ENCODE measurements around the gene TSEN2. TPM values are rescaled to one million over a fixed set of nuclear protein-coding genes. Genes with fewer than 3 reads are reported as not detected.

Gene TSEN2
- total and polyA plus RNA-seq, 9 of the 15 experiments (the other 6 are each of a cell fraction or from before 2014, with no cell fraction given), result 38.5 to 76.3 (median 46.6) TPM

GRCh38 chr3:12499474-12499873, 15.2 kb downstream of the TSEN2 start (continued):
- TF ChIP-seq POU5F1 (IDR thresholded peaks at IDR 0.05; ENCODE audit: borderline replicate concordance, low read depth, low read length, partially characterized antibody) (no peak), ZNF707 (CRISPR knock-in tag; conservative IDR thresholded peaks at IDR 0.05) (no peak), CBX3 (IDR thresholded peaks at IDR 0.05; ENCODE audit: borderline replicate concordance in 1 of 2, low read length in 2 of 2) (no peak), NEUROD1 (IDR thresholded peaks at IDR 0.05; ENCODE audit: borderline replicate concordance, low read depth, low read length, partially characterized antibody) (no peak), ZNF253 (CRISPR knock-in tag; conservative IDR thresholded peaks at IDR 0.05) (no peak), MEF2D (tag; conservative IDR thresholded peaks at IDR 0.05; ENCODE audit: low read depth) (no peak)

- Histone ChIP-seq H3K4me3 (no peak overlapping the region), H3K9me1 (ENCODE audit: control insufficient read depth, insufficient read depth, low read length) (no peaks in the 10 kb centered on the region), H3K79me2 (ENCODE audit: control insufficient read depth, insufficient read depth, low read length) (no peaks in the 10 kb centered on the region), H4K20me1 (replicated peaks; ENCODE audit: control insufficient read depth, insufficient read depth, low read length) (no peaks in the 10 kb centered on the region; the same call in 1 of the 2 replicates), H3K4me1 (replicated peaks in 1 of 2; ENCODE audit: control insufficient read depth in 2 of 2, insufficient read depth in 2 of 2, low read length in 2 of 2) (no peaks in the 10 kb centered on the region; a peak in 1 of 5 replicates), H3K36me3 (ENCODE audit: control insufficient read depth, insufficient read depth, low read length) (peaks cover 95% of the 10 kb centered on the region), H3K9ac (ENCODE audit: insufficient read depth in 1 of 2, low read depth in 2 of 2, low read length in 2 of 2) (no peak overlapping the region), H3K27ac (ENCODE audit: extremely low read depth, low read depth, low read length) (no peak overlapping the region), H3K27me3 (ENCODE audit: control insufficient read depth in 2 of 2, insufficient read depth in 2 of 2, low read length in 2 of 2) (no peaks in the 10 kb centered on the region), H3K9me3 (replicated peaks; ENCODE audit: control insufficient read depth, insufficient read depth, low read depth, low read length) (no peaks in the 10 kb centered on the region), H3K4me2 (ENCODE audit: insufficient read depth, low read length) (no peak overlapping the region), H2AFZ (ENCODE audit: low read depth, low read length) (no peak overlapping the region)
- 86% methylated on average over 7 of the region's 7 CpGs for WGBS (ENCODE audit: insufficient coverage, low coverage, missing lambda C conversion rate)
- ATAC-seq (no peak), FAIRE-seq (no peak), DNase-seq (ENCODE audit: extremely low read depth in 1 of 4, low spot score in 3 of 4) (no peak)
- CTCF ChIA-PET (ENCODE audit: low intra/inter-chr PET ratio), result no interaction called here
- in situ Hi-C loops (cut with MboI) (no loop called here), intact Hi-C loops (cut with micrococcal nuclease) (no loop called here)
- TF ChIP-seq MEIS2 (IDR thresholded peaks at IDR 0.05; ENCODE audit: partially characterized antibody), result no peak
- POLR2A ChIA-PET, result no interaction called here
- BruUV-seq (replicated peaks), result no TSS peak
These were observed 17.2 kb downstream of the TSEN2 start for GRCh38 chr3:12501360-12502020.

Measured in K562 (cell line).